GM12872 (cell line): ENCODE measurements around the gene RBMS1.

ENCODE experiments used
- TF ChIP-seq, protein P1 (sequence below): IDR thresholded peaks from 3 replicates; pipeline ENCODE4 v1.5.1; 2011; ENCODE audit warnings: low read depth, mild to moderate bottlenecking, low read length, moderate library complexity; ENCODE audit not compliant: insufficient read depth

The RBMS1 gene

DNA sequence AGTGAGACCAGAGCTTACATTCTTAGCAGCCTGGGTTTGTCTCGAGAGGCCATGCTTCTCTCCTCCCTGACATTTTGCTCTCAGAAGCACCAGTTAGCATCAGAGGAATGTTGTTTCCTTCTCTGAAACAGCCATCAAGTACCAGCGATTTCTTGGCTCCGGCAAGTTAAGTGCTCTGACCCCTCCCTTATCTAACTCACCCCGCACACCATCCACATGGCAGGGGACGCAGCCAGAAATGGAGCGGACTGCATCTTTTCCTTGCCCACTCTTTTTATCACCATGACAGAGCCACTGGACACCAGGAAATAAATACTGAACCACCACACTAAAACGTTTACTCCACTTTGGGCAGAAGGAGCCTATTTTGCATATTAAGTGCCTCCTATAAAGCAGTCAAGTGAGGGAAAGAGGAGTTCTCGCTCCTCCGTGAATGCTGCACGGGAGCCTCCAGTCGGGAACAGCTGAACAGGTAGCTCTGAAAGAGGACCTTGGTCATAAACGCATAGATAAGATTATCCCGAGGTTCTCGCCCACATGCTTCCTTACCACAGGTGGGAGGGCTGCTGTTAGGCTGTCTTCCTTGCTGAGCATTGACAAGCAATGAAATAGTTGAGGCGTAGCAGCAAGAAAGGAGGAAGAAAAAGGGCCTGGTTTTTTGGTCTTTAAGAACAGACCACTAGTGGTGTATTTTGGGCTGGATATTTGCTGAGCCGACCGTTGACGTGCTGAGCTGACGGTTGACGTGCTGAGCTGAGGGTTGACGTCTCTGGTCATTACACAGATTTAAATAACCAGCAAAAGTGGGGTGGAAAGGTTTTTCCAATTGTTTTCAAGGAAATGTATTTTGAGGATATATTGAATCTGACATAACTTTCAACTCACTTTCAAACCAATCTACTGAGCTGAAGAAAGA lies 222.2 kb downstream of the RBMS1 start:
- TF ChIP-seq, protein P1, sequence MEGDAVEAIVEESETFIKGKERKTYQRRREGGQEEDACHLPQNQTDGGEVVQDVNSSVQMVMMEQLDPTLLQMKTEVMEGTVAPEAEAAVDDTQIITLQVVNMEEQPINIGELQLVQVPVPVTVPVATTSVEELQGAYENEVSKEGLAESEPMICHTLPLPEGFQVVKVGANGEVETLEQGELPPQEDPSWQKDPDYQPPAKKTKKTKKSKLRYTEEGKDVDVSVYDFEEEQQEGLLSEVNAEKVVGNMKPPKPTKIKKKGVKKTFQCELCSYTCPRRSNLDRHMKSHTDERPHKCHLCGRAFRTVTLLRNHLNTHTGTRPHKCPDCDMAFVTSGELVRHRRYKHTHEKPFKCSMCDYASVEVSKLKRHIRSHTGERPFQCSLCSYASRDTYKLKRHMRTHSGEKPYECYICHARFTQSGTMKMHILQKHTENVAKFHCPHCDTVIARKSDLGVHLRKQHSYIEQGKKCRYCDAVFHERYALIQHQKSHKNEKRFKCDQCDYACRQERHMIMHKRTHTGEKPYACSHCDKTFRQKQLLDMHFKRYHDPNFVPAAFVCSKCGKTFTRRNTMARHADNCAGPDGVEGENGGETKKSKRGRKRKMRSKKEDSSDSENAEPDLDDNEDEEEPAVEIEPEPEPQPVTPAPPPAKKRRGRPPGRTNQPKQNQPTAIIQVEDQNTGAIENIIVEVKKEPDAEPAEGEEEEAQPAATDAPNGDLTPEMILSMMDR: no peak

DNA sequence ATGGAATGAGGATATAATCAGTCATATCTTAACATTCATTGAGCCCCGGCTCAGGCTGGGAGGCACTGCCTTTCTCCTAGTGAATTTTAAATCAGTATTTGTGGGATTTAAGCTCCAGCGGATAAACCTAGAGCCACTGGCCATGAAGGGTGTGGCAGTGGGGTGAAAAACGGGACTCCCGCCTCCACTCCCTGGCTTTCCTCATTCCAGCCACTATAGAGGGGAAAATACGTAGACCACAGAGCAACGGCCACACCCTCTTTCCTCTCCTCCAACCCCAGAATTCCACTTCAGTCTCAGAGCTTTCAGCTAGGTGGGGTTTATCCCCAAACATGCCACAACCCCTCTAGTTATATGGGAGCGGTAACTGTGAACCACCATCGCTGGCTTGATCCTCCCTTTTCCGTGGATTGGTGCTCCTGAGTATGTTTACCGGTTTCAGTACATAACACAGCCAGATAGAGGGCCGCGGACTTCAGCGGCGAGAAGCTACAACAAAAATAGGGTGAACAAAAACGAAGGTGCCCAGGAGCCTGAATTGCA lies 223.0 kb downstream of the RBMS1 start:
- TF ChIP-seq, protein P1: no peak

DNA sequence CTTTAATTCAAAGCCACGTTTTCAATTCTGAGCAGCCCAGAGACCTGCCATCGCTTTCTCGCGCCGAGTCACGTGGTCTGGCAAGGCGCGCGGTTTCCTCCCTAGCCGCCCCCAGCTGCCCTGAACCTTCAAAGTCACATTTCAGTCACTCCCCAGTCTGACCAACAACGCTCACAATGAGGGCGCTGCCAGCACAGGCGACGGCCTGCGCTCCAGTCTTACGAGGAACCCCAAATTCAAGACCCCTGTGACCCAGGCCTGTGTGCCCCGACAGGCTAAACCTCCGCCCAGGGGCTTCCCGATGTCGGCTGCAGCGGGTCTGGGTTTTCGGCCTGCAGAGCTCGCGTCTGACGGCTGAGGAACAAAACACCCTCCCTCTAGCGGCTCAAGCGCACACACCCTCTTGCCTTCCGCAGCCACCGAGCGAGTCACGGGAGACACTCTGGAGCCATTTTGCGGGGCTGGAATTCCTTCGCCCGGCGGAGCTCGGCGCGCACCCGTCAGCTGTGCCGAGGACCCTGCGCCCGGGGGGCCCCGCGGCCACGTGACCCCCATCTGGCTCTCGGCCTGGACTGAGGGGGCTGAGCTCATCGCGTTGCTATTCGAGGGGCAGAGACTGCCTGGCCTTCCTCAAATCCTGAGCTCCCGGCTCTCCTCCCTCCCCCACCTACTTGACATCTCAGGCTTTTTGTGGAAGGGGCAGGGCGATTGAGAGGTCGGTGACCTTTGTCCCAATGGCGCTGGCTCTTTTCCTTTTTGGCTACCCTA lies 223.6 kb downstream of the RBMS1 start:
- TF ChIP-seq, protein P1: peak; percentile 66

DNA sequence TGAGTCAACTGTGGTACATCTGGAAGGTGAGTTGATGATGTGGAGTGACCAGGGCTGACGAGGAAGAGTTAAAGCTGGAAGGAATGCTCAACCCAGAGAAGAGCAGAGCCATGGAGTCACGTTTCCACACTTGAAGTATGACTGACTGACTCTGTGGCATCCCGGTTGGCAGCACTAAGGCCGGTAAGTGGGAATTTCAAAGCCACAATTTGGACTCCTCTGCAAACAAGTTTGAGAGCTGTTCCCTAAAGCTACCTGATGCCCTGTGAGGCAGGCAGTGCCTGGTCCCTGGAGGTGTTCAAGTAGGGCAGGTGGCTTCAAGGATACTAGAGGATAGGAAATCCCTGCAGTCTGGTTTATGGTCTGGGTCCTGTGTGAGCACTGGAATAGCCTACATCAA lies 224.2 kb downstream of the RBMS1 start:
- TF ChIP-seq, protein P1: no peak

DNA sequence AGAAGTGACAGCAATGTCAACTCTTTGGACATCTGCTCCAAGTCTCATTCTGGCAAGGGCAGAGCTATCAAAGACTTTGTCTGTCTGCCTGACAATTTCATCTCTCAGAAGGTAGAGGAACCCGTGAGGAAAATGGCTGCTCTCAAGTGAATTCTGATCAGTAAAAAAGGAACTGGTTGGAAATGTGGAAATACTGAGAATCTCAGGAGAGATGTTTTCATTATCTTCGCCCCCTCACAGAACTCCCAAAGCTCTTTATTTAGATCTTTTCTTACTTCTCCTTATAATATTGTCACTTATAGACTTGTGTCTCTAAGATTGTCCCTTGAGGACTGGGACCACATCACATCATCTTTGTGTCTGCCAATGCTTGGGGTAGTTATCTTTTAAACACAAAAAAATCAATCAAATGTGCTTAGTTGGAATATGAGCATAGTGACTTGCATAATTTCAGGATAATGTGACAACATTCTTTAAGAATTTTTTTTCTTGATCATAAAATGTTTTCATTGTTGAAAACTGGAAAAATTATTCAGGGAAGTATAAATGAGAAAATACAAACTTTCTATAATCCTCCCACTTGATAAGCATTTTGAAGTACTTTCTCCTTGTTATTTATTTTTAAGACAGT lies 225.3 kb downstream of the RBMS1 start:
- TF ChIP-seq, protein P1: no peak

DNA sequence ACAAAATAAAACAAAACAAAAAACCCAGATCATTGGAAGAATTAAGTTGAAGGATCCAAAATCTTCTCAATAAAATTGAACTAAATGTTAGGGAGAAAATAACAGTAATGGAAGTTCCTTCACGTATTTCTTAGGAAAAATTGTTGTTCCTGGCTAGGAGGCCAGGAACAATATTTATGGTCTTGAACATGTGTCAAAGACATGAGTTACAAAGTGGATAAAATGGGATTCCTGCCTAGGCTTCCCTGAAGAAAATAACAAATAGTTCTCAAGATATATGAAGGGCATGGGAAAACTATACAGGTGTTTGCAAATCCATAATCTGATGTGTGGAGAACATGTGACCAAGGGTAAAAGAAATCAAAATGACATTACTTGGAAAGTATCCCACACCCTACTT lies 225.9 kb downstream of the RBMS1 start:
- TF ChIP-seq, protein P1: no peak

DNA sequence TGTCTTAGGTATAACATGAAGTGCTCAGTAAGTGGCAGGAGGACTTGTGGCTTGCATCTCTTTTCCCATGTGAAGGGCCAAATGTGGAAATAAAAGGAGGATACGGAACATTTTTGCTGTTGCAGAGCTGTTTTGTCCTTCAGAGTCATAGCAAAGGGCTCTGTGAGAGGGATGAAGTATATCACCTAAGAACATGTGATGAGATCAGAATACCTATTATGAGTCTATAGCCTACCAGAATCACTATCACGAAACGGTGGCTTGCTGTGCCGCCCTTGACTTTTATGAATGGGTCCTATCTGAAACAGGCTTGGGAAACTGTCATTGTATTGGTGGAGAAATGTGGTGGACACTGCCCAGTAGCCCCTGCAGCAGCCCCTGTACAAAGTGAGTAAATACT lies 226.6 kb downstream of the RBMS1 start:
- TF ChIP-seq, protein P1: no peak
